Keratinocyte (primary cell): ENCODE results near the gene LINC01488. TPM values are rescaled to one million over a fixed set of nuclear protein-coding genes. Genes with fewer than 3 reads are reported as not detected.

Experiments
- DNase-seq: peaks from one replicate; pipeline ENCODE4 v3.0.0-alpha.2; 2011; ENCODE audit warnings: low read depth, missing footprints, low spot score
- FAIRE-seq: peaks from 2 replicates; lab custom pipeline; 2011; peaks lifted over from hg19 to GRCh38; lab: Jason Lieb, UNC
- H2AFZ ChIP-seq: 2 replicates; pipeline ENCODE4 v1.6.0; 2012; ENCODE audit warnings: low read length, control low read depth, inconsistent platforms; ENCODE audit not compliant: control insufficient read depth
- H3K27ac ChIP-seq: 2 replicates; pipeline ENCODE4 v1.5.1; 2011; ENCODE audit warnings: low read length; ENCODE audit not compliant: control insufficient read depth, insufficient read depth
- H3K27me3 ChIP-seq: 3 replicates; pipeline ENCODE4 v1.6.0; 2011; ENCODE audit warnings: low read length; ENCODE audit not compliant: control insufficient read depth, insufficient read depth; ENCODE audit errors: extremely low read depth
- H3K36me3 ChIP-seq, 2 experiments: 2 replicates in 1 of 2; 3 replicates in 1 of 2; pipeline ENCODE4 v1.5.1; 2011; ENCODE audit warnings: low read length in 2 of 2, mild to moderate bottlenecking in 1 of 2; ENCODE audit not compliant: control insufficient read depth in 2 of 2, insufficient read depth in 2 of 2; ENCODE audit errors: extremely low read depth in 1 of 2
- H3K4me1 ChIP-seq: 3 replicates; pipeline ENCODE4 v1.5.1; 2011; ENCODE audit warnings: low read length; ENCODE audit not compliant: control insufficient read depth, insufficient read depth; ENCODE audit errors: extremely low read depth
- H3K4me2 ChIP-seq: 3 replicates; pipeline ENCODE4 v1.6.0; 2011; ENCODE audit warnings: low read depth, low read length; ENCODE audit not compliant: control insufficient read depth, insufficient read depth; ENCODE audit errors: extremely low read depth
- H3K4me3 ChIP-seq, 3 experiments: fragments of 200-600 bp in 1 of 3; sonication (generic) in 1 of 3; 2 replicates in 2 of 3; 3 replicates in 1 of 3; pipeline ENCODE4 v1.5.1; 2011 to 2016; ENCODE audit warnings: low read length in 3 of 3, mild to moderate bottlenecking in 3 of 3, control low read depth in 2 of 3, inconsistent platforms in 1 of 3, low read depth in 1 of 3, mixed read lengths in 1 of 3, mixed run types in 1 of 3, moderate library complexity in 1 of 3; ENCODE audit not compliant: control insufficient read depth in 2 of 3, insufficient read depth in 2 of 3; ENCODE audit errors: extremely low read depth in 1 of 3
- H3K79me2 ChIP-seq: 2 replicates; pipeline ENCODE4 v1.6.0; 2012; ENCODE audit warnings: low read length; ENCODE audit not compliant: control insufficient read depth, insufficient read depth
- H3K9ac ChIP-seq: 3 replicates; pipeline ENCODE4 v1.6.0; 2011; ENCODE audit warnings: low read length; ENCODE audit not compliant: control insufficient read depth, insufficient read depth; ENCODE audit errors: extremely low read depth
- H3K9me1 ChIP-seq: 3 replicates; pipeline ENCODE4 v1.6.0; 2011; ENCODE audit warnings: low read length; ENCODE audit not compliant: control insufficient read depth, insufficient read depth; ENCODE audit errors: extremely low read depth
- H3K9me3 ChIP-seq: 2 replicates; pipeline ENCODE4 v1.5.1; 2012; ENCODE audit warnings: low read depth, low read length; ENCODE audit not compliant: control insufficient read depth
- H4K20me1 ChIP-seq: 3 replicates; pipeline ENCODE4 v1.6.0; 2011; ENCODE audit warnings: low read length; ENCODE audit not compliant: control insufficient read depth, insufficient read depth; ENCODE audit errors: extremely low read depth
- CTCF ChIP-seq, 3 experiments: IDR thresholded peaks in 1 of 3; conservative IDR thresholded peaks in 1 of 3; optimal IDR thresholded peaks in 1 of 3; 2 replicates in 2 of 3; 3 replicates in 1 of 3; pipeline versions ENCODE3 to v1.5.1; 2011; ENCODE audit warnings: low read length in 3 of 3, mild to moderate bottlenecking in 3 of 3, moderate library complexity in 2 of 3, control low read depth in 1 of 3, inconsistent platforms in 1 of 3; ENCODE audit not compliant: insufficient read depth in 2 of 3; ENCODE audit errors: extremely low read depth in 1 of 3
- EZH2 ChIP-seq: IDR thresholded peaks from one replicate; pipeline ENCODE4 v1.6.1; 2012; ENCODE audit warnings: inconsistent platforms, mild to moderate bottlenecking, low read length, moderate library complexity
- dilution Hi-C: fragments of 300-500 bp; cut with MboI; formaldehyde crosslinking; loops from one replicate; pipeline ENCODE4 v1.7.0; 2020; ENCODE audit warnings: low sequenced_read_pairs; ENCODE audit not compliant: extremely low pct_ligation_motif_present
- polyA plus RNA-seq, 5 experiments: library from polyadenylated mRNA; depleted of rRNA in 3 of 5; stranded (reverse) in 3 of 5; stranded (forward) in 1 of 5; unstranded in 1 of 5; fragments of >200 nt; gene quantifications; 1 replicate in 1 of 5; 2 replicates in 3 of 5; 3 replicates in 1 of 5; pipeline versions ENCODE4 v1.2.1 to v1.2.3, GENCODE V29; 2011 to 2012; ENCODE audit warnings: missing spikeins in 2 of 5, low read depth in 1 of 5, low replicate concordance in 1 of 5

LINC01488 gene
- polyA plus RNA-seq, 1 donor (not counting 4 experiments of a cell fraction or from before 2014, with no cell fraction given): not detected

- TF ChIP-seq EZH2 (no peak), CTCF (optimal IDR thresholded peaks at IDR 0.05 in 1 of 3, IDR thresholded peaks at IDR 0.05 in 1 of 3, conservative IDR thresholded peaks at IDR 0.05 in 1 of 3; ENCODE audit: extremely low read depth in 1 of 3, insufficient read depth in 2 of 3, low read length in 3 of 3) (no peak)
- Histone ChIP-seq H3K79me2 (no peaks in the 10 kb centered on the region), H3K27ac (no peak overlapping the region), H4K20me1 (no peaks in the 10 kb centered on the region), H3K36me3 (no peaks in the 10 kb centered on the region), H3K27me3 (peaks cover 23% of the 10 kb centered on the region), H3K4me2 (no peak overlapping the region), H3K9ac (no peak overlapping the region), H3K9me1 (no peaks in the 10 kb centered on the region), H3K4me3 (no peak overlapping the region), H2AFZ (no peak overlapping the region), H3K9me3 (peaks cover 3% of the 10 kb centered on the region), H3K4me1 (no peaks in the 10 kb centered on the region)
- FAIRE-seq (no peak), DNase-seq (no peak)
- dilution Hi-C loops: no loop called here
Observed at GRCh38 chr11:69485337-69486041, 4.0 kb downstream of the LINC01488 start.

- FAIRE-seq: no peak
- H3K4me2 ChIP-seq: no peak overlapping the region
- TF ChIP-seq CTCF (optimal IDR thresholded peaks at IDR 0.05 in 1 of 3, IDR thresholded peaks at IDR 0.05 in 1 of 3, conservative IDR thresholded peaks at IDR 0.05 in 1 of 3; ENCODE audit: extremely low read depth in 1 of 3, insufficient read depth in 2 of 3, low read length in 3 of 3) (no peak), EZH2 (no peak)
- dilution Hi-C loops: no loop called here
- no peaks in the 10 kb centered on the region for H4K20me1 ChIP-seq
- DNase-seq: no peak
- H2AFZ ChIP-seq: no peak overlapping the region
- no peaks in the 10 kb centered on the region for H3K79me2 ChIP-seq
- H3K4me3 ChIP-seq: no peak overlapping the region
- peaks cover 23% of the 10 kb centered on the region for H3K27me3 ChIP-seq
- no peak overlapping the region for H3K27ac ChIP-seq
- no peak overlapping the region for H3K9ac ChIP-seq
- no peaks in the 10 kb centered on the region for H3K36me3 ChIP-seq
- no peaks in the 10 kb centered on the region for H3K4me1 ChIP-seq
- peaks cover 3% of the 10 kb centered on the region for H3K9me3 ChIP-seq
- no peaks in the 10 kb centered on the region for H3K9me1 ChIP-seq
Observed at GRCh38 chr11:69486056-69486772, 4.8 kb downstream of the LINC01488 start.
